ENCODE data around the gene SBK3. TPM values are rescaled to one million over a fixed set of nuclear protein-coding genes. Genes with fewer than 3 reads are reported as not detected.

The SBK3 gene
- polyA plus RNA-seq, 1 donor (not counting 4 experiments of a cell fraction or from before 2014, with no cell fraction given) = not detected

DNA sequence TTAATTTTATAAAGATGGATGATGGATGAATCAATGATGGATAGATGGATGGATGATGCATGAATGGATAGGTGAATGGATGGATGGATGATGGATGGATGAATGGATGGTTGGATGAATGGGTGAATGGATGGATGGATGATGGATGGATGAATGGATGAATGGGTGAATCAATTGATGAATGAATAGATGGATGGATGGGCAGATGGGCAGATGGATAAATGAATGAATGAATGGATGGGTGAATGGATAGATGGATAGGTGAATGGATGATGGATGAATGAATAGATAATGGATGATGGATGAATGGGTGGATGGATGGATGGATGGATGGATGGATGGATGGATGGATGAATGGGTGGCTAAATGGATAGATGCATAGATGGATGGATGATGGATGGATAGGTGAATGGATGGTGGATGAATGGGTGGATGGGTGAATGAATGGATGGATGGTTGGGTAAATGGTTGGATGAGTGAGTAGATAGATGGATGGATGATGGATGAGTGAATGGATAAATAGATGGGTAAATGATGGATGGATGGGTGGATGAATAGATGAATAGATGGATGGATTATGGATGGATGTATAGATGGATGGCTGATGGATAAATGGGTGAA is 22.5 kb upstream of the SBK3 start:
- no peak for DNase-seq (ENCODE audit: low read depth, low spot score)
- peaks cover 14% of the 10 kb centered on the region for H3K27me3 ChIP-seq (ENCODE audit: control insufficient read depth, extremely low read depth, insufficient read depth, low read length)

DNA sequence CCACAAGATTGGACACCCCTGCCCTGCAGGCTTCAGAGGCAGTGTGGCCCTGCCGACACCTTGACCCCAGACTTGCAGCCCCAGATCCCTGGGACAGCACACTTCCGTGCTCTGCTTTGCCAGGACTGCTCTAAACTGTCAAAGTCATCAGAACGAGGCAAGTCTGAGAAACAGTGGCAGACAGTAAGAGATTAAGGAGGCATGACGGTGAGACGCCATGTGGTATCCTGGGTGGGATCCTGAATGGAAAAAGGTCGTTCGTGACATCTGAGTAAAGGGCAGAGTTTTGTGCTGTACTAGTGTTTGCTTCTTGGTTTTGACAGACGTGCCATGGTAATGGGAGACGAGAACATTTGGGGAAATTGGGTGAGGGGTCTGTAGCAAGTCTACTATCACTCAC is 21.5 kb upstream of the SBK3 start:
- no peaks in the 10 kb centered on the region for H4K20me1 ChIP-seq (ENCODE audit: control insufficient read depth, extremely low read depth, insufficient read depth, low read length)
- H3K9ac ChIP-seq (ENCODE audit: control insufficient read depth, extremely low read depth, insufficient read depth, low read length) = no peak overlapping the region
- H3K79me2 ChIP-seq (ENCODE audit: control insufficient read depth, insufficient read depth, low read length) = no peaks in the 10 kb centered on the region
- no peak for TF ChIP-seq EZH2 (IDR thresholded peaks at IDR 0.05; ENCODE audit: low read length)
- TF ChIP-seq, protein P1, sequence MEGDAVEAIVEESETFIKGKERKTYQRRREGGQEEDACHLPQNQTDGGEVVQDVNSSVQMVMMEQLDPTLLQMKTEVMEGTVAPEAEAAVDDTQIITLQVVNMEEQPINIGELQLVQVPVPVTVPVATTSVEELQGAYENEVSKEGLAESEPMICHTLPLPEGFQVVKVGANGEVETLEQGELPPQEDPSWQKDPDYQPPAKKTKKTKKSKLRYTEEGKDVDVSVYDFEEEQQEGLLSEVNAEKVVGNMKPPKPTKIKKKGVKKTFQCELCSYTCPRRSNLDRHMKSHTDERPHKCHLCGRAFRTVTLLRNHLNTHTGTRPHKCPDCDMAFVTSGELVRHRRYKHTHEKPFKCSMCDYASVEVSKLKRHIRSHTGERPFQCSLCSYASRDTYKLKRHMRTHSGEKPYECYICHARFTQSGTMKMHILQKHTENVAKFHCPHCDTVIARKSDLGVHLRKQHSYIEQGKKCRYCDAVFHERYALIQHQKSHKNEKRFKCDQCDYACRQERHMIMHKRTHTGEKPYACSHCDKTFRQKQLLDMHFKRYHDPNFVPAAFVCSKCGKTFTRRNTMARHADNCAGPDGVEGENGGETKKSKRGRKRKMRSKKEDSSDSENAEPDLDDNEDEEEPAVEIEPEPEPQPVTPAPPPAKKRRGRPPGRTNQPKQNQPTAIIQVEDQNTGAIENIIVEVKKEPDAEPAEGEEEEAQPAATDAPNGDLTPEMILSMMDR (optimal IDR thresholded peaks at IDR 0.05 in 1 of 3, IDR thresholded peaks at IDR 0.05 in 1 of 3, conservative IDR thresholded peaks at IDR 0.05 in 1 of 3; ENCODE audit: extremely low read depth in 1 of 3, insufficient read depth in 2 of 3, low read length in 3 of 3) = no peak
- H3K27ac ChIP-seq (ENCODE audit: control insufficient read depth, insufficient read depth, low read length) = no peak overlapping the region
- FAIRE-seq (no peak), DNase-seq (ENCODE audit: low read depth, low spot score) (no peak)
- H3K27me3 ChIP-seq (ENCODE audit: control insufficient read depth, extremely low read depth, insufficient read depth, low read length) = peaks cover 14% of the 10 kb centered on the region
- dilution Hi-C loops (cut with MboI; ENCODE audit: extremely low pct_ligation_motif_present, low sequenced_read_pairs) = no loop called here
- H3K9me1 ChIP-seq (ENCODE audit: control insufficient read depth, extremely low read depth, insufficient read depth, low read length) = no peaks in the 10 kb centered on the region
- no peaks in the 10 kb centered on the region for H3K4me1 ChIP-seq (ENCODE audit: control insufficient read depth, extremely low read depth, insufficient read depth, low read length)
- H2AFZ ChIP-seq (ENCODE audit: control insufficient read depth, low read length) = no peak overlapping the region
- H3K36me3 ChIP-seq (ENCODE audit: control insufficient read depth in 2 of 2, extremely low read depth in 1 of 2, insufficient read depth in 2 of 2, low read length in 2 of 2) = no peaks in the 10 kb centered on the region
- H3K4me3 ChIP-seq (ENCODE audit: control insufficient read depth in 2 of 3, extremely low read depth in 1 of 3, insufficient read depth in 2 of 3, low read depth in 1 of 3, low read length in 3 of 3) = no peak overlapping the region
- H3K9me3 ChIP-seq (ENCODE audit: control insufficient read depth, low read depth, low read length) = no peaks in the 10 kb centered on the region
- H3K4me2 ChIP-seq (ENCODE audit: control insufficient read depth, extremely low read depth, insufficient read depth, low read depth, low read length) = no peak overlapping the region

More for the DNA sequence above, 22.5 kb upstream of the SBK3 start:
- no peaks in the 10 kb centered on the region for H4K20me1 ChIP-seq (ENCODE audit: control insufficient read depth, extremely low read depth, insufficient read depth, low read length)
- no peaks in the 10 kb centered on the region for H3K79me2 ChIP-seq (ENCODE audit: control insufficient read depth, insufficient read depth, low read length)
- H3K9me1 ChIP-seq (ENCODE audit: control insufficient read depth, extremely low read depth, insufficient read depth, low read length) = no peaks in the 10 kb centered on the region
- no peaks in the 10 kb centered on the region for H3K9me3 ChIP-seq (ENCODE audit: control insufficient read depth, low read depth, low read length)
- H3K27ac ChIP-seq (ENCODE audit: control insufficient read depth, insufficient read depth, low read length) = no peak overlapping the region
- H3K4me2 ChIP-seq (ENCODE audit: control insufficient read depth, extremely low read depth, insufficient read depth, low read depth, low read length) = no peak overlapping the region
- no peak overlapping the region for H3K9ac ChIP-seq (ENCODE audit: control insufficient read depth, extremely low read depth, insufficient read depth, low read length)
- TF ChIP-seq, protein P1 (optimal IDR thresholded peaks at IDR 0.05 in 1 of 3, IDR thresholded peaks at IDR 0.05 in 1 of 3, conservative IDR thresholded peaks at IDR 0.05 in 1 of 3; ENCODE audit: extremely low read depth in 1 of 3, insufficient read depth in 2 of 3, low read length in 3 of 3) = no peak
- no peak for TF ChIP-seq EZH2 (IDR thresholded peaks at IDR 0.05; ENCODE audit: low read length)
- no peaks in the 10 kb centered on the region for H3K36me3 ChIP-seq (ENCODE audit: control insufficient read depth in 2 of 2, extremely low read depth in 1 of 2, insufficient read depth in 2 of 2, low read length in 2 of 2)
- H2AFZ ChIP-seq (ENCODE audit: control insufficient read depth, low read length) = no peak overlapping the region
- FAIRE-seq = no peak
- H3K4me3 ChIP-seq (ENCODE audit: control insufficient read depth in 2 of 3, extremely low read depth in 1 of 3, insufficient read depth in 2 of 3, low read depth in 1 of 3, low read length in 3 of 3) = no peak overlapping the region
- no peaks in the 10 kb centered on the region for H3K4me1 ChIP-seq (ENCODE audit: control insufficient read depth, extremely low read depth, insufficient read depth, low read length)
- dilution Hi-C loops (cut with MboI; ENCODE audit: extremely low pct_ligation_motif_present, low sequenced_read_pairs) = no loop called here

Measured in keratinocyte (primary cell).